HG03469 (cell line): ENCODE data around the gene TXNIP.
A peak's percentile ranks its signal among the peaks of the same experiment; 100 is the strongest.

Experiments used
- ATAC-seq: cut with Tn5 transposase; IDR thresholded peaks from one replicate; pipeline ENCODE4 v1.9.1; 2021; ENCODE audit warnings: mild to moderate bottlenecking, moderate library complexity, moderate number of reproducible peaks; ENCODE audit not compliant: unreplicated experiment

TXNIP gene

GRCh38 chr1:145986551-145986950 is 9.8 kb downstream of the TXNIP start:
- ATAC-seq, result no peak

- no peak for ATAC-seq
Observed at GRCh38 chr1:145985502-145986439, 10.6 kb downstream of the TXNIP start.

GRCh38 chr1:145985129-145985501 is 11.3 kb downstream of the TXNIP start:
- ATAC-seq, result no peak

- ATAC-seq, result no peak
Observed at GRCh38 chr1:145983960-145984830, 12.2 kb downstream of the TXNIP start.

GRCh38 chr1:145983206-145983675 is 13.1 kb downstream of the TXNIP start:
- ATAC-seq, result no peak

GRCh38 chr1:145982010-145982723 is 14.2 kb downstream of the TXNIP start:
- no peak for ATAC-seq

- ATAC-seq, result no peak
Observed at GRCh38 chr1:145980457-145980994, 15.9 kb downstream of the TXNIP start.

- ATAC-seq, result no peak
Observed at GRCh38 chr1:145979746-145980456, 16.5 kb downstream of the TXNIP start.

- ATAC-seq, result peak; percentile 75
Observed at GRCh38 chr1:145978854-145979745, 17.3 kb downstream of the TXNIP start.

GRCh38 chr1:145978471-145978853 is 17.9 kb downstream of the TXNIP start:
- ATAC-seq, result no peak

- no peak for ATAC-seq
Observed at GRCh38 chr1:145977486-145978470, 18.6 kb downstream of the TXNIP start.

- ATAC-seq, result no peak
Observed at GRCh38 chr1:145977016-145977415, 19.4 kb downstream of the TXNIP start.

- ATAC-seq, result no peak
Observed at GRCh38 chr1:145975216-145975615, 21.2 kb downstream of the TXNIP start.

- no peak for ATAC-seq
Observed at GRCh38 chr1:145974721-145975120, 21.7 kb downstream of the TXNIP start.

GRCh38 chr1:145972580-145972979 is 23.8 kb downstream of the TXNIP start:
- ATAC-seq, result no peak

GRCh38 chr1:145967288-145967687 is 29.1 kb downstream of the TXNIP start:
- no peak for ATAC-seq

GRCh38 chr1:145965119-145965744 is 31.1 kb downstream of the TXNIP start:
- no peak for ATAC-seq
